GM12873 (cell line): ENCODE data around the gene ATG2A.

Experiments used
- TF ChIP-seq, protein P1 (sequence below): IDR thresholded peaks from 2 replicates; pipeline ENCODE4 v1.5.1; 2012; ENCODE audit warnings: low read depth, mild to moderate bottlenecking, moderate library complexity, low read length, control low read depth; ENCODE audit not compliant: insufficient read depth; ENCODE audit errors: missing control alignments

The ATG2A gene

DNA sequence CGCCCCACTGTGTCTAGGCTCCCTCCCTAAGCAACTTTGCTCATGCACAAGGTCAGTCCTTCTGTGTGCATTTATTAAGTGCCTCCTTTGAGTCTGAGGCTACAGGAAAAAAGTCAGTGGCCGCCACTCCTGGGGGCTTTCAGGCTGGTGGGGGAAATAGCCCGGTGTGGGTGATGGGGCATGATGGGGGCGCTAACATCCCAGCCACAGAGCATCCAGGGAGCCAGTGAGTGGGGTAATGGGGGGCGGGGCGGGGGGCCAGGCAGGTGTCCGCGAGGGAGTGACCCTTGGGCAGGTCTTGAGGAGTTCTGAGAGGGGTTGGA, 28.6 kb downstream of the ATG2A start:
- TF ChIP-seq, protein P1, sequence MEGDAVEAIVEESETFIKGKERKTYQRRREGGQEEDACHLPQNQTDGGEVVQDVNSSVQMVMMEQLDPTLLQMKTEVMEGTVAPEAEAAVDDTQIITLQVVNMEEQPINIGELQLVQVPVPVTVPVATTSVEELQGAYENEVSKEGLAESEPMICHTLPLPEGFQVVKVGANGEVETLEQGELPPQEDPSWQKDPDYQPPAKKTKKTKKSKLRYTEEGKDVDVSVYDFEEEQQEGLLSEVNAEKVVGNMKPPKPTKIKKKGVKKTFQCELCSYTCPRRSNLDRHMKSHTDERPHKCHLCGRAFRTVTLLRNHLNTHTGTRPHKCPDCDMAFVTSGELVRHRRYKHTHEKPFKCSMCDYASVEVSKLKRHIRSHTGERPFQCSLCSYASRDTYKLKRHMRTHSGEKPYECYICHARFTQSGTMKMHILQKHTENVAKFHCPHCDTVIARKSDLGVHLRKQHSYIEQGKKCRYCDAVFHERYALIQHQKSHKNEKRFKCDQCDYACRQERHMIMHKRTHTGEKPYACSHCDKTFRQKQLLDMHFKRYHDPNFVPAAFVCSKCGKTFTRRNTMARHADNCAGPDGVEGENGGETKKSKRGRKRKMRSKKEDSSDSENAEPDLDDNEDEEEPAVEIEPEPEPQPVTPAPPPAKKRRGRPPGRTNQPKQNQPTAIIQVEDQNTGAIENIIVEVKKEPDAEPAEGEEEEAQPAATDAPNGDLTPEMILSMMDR, result no peak

DNA sequence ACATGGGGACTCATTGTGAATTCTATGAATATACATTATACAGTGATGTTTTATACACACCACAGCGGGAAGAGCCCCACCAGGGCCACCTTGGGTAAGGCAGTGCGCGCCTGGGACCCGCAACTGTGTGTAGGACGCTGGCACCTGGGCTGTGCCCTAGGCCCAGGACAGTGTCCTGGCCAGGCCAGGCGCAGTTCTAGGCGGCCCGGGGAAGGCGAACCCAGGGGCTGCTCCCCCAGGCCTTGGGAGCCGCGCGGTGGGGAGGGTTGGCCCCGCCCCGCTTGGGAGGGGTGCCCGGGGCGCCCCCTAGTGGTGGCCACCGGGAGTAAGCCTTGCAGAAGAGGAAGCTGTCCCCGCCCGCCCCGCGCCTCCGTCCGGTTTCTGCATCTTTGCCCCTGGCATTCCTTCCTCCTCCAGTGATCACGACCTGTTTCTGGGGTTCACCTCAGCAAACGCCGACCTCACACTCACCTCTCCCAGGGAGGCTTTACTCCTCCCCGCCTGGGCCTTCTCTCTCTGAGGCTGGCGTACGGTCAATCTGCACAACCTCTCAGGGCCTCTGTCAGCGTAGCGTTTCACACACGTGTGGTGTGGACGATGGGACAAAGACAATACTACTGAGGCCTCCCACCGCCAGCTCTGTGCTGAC, 29.1 kb downstream of the ATG2A start:
- TF ChIP-seq, protein P1, result peak; percentile 90

DNA sequence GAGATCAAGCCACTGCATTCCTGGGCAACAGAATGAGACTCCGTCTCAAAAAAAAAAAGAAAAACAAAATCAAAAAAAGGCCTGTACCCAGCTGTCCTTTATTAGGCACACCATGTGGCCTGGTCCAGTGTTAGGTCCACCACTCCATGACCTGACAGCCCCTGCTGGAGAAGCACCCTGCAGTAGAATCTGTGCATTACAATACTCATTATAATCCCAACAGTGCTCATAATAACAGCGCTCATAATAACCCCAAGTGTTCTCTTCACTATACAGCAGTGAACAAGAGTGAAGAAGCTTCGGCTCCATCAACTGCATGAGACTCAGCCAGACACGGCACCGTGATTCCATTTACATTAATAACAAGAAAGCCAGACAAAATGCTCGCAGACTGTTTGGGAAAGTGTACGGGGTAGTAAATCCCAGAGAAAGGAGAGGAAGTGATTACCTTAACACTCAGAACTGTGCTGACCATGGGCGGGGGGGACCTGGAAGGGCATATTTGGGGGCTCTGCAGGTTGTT, 29.7 kb downstream of the ATG2A start:
- TF ChIP-seq, protein P1, result no peak

DNA sequence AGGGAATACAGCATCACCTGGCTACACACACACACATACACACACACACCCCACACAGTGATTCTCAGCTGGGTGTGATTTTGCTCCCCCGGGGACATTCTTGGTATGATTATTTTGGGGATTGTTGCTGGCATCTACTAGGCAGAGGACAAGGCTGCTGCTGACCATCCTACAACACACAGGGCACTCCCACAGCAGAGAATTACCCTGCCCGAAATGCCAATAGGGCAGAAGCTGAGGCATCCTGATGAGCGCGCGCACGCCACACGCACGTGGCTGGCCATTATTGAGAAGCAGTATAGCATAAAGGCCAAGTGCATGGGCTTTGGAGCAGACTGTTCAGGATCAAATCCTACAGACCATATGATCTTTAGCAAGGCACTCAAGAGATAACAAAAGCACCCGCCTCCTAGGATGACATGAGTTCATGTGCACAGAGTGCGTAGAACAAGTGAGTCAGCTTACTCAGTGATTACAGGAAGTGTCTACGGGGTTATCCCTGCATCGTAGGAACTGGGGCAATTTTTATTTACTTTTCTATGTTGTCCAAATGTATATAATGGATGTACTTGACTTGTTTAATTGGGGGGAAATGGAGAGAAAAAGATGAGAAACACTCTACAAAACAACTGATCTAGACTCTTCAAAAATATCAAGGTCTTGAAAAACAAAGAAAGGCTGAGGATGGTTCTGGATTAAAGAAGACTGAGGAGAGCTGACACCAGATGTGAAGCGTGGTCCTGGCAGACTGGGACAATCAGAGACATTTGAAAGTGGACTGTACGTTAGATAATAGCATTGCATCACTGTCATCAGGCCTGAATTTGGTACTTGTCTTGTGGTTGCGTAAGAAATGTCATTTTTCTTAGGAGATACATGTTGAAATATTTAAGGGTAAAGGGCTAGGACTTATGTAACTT, 31.4 kb downstream of the ATG2A start:
- TF ChIP-seq, protein P1, result no peak

DNA sequence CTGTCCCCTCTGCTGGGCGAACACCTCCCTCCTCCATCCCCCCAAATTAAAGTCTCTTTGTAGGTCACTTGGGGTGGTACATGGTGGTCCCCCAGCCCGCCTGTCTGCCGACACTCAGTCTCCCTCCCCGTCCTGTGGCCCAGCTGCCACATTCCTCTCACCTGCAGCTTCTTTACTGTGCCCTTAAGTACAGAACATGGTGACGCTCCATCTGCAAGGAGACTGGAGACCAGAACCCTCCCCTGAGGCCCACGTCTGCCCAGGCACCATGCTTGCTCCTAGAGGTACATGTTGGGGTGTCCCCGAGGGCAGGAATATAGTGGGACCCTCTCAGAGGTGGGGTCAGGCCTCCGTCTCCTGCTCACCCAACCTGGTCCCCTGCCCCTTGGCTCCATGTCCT, 33.0 kb downstream of the ATG2A start:
- TF ChIP-seq, protein P1, result no peak

DNA sequence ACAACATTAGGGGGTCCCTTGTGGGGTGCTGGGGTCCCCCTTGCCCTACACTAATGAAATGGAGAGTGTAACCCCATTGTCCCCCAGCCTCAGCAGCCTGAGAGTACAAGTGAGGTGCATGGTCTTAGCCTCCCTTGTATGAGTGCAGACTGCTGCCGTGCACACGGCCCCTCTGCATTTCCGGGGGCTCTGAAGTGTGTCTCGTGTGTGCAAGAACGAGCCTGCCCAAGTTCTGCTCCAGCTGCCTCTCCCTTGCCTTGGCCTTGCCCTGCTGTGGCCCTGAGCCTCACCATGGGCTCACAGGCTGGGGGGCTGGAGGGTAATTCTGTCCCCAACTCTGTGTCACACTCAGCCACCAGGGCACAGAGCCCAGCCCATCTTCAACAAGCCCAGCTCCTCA, 33.4 kb downstream of the ATG2A start:
- TF ChIP-seq, protein P1, result no peak

DNA sequence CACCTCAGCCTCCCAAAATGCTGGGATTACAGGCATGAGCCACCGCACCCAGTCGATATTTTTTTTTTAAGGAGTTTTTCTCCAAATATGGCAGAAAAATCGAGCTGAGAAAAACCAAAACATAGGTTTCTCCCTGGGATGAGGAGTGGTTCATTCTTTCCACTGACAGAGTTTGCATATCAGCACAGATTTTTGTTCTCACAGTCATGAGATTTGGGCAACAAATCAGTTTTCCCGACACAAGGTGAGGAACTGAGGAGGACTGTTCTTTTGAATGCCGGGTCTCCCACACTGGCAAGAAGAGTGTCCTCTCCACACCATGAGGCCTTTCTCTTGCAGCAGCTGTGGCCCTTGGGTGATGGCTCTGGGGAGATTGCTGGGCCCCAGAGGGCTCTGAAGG, 34.8 kb downstream of the ATG2A start:
- TF ChIP-seq, protein P1, result no peak
